GM19395 (cell line): ENCODE measurements around the gene PPM1H.
"Not testable (repeated sequence)": the region's sequence is repeated elsewhere in the genome, so short reads cannot be mapped to it uniquely, and the experiment has no call there.

Source experiments
- ATAC-seq: cut with Tn5 transposase; IDR thresholded peaks from one replicate; pipeline ENCODE4 v1.9.1; 2021; ENCODE audit warnings: mild to moderate bottlenecking, moderate library complexity; ENCODE audit not compliant: unreplicated experiment

PPM1H gene

DNA sequence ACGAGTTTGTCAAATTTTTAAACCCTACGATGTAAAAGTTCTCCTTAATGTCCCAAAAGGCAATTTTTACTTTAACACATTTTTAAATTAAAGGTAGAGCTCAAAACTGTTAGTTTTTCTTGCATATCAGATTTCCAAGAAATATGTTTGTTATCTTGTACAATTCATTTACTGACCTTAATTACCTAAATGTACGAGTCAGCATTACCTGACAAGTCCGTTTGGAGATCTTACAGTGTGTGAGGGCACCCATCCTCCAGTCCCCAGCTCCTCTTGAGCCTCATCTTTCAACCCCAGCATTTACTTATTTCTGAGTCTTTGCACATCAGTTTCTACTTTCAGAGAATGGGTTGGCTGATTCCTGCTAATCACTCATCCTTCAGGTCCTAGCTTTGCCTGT is 23.7 kb downstream of the PPM1H start:
- ATAC-seq: no peak

DNA sequence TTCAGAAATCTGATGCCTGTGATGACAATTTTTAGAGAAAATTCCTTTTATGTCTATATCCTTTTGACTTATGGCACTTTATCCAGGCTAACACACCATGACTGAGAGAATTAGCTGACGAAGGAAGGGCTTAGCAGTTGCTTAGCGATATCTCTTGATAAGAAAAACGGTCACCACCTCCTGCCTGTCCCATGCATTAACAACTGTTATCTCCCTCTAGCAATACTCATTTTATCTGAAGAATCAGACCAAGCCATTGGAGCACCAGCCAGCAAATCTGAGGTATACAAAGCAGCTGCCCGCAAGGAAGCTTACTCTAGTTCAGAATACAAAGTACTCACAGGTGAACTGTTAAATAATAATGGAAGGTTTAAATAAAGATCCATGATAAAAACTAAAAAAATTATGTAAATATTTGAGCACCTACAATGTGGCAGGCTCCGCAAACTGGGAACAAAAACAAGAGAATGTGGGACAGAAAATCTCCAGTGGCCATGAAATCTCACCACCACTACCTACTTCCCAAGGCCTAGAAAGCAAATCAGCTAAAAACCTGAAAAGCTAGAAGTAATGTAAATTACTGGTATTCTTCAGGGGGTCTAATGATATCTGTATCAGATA is 24.3 kb downstream of the PPM1H start:
- ATAC-seq: no peak

DNA sequence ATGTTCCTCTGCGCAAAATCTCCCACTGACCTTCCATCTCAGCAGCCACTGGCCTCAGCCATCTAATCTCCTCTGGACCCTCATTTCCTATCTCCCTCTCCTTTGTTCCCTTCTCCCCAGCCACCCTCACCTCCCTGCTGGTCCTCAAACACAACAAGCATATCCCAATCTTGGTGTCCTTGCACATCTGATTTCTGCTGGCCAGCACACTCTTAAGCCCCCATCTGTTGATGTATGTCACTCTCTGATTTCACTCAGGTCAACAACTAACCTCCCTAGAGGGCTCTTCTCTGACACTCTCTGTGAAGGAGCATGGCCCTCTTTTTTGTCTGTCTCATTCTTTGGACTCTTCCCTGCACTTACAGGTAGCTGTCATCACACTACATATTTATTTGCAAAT is 25.6 kb downstream of the PPM1H start:
- ATAC-seq: no peak

DNA sequence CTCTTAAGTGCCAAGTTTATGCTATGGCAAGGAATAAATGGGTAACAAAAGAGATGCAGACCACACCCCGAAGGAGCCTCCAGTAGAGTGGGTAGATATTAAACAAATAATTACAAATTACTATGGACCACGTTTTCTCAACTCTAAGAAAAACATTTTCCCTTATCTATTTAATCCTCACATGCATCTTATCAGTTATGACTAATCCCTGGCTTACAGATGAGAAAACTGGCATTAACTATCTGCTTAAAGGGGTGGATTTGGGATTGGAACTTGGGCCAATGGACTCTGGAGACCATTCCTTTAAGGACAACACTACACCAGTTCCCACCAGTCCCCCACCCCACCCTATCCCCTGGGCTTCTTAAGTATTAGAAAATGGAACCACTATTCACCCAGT is 26.3 kb downstream of the PPM1H start:
- ATAC-seq: no peak

DNA sequence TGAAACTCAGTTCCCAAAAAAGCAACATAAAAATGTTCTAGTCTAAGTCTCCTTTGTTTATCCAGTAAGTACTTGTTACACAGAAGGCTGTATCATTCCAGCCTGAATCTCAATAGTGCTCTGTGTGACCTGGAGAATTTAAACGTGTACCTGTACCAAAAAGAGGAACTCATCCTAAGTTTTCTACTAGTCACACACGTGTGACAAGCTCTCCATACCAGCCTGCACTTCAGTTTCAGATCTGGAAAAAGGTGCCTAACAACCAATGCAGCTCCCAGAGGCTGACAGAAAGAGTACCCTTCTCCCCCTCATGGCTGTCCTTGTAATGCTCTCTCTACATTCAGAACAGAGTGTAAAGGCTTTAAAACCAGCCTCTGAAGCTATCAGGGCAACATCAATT is 27.4 kb downstream of the PPM1H start:
- ATAC-seq: no peak

DNA sequence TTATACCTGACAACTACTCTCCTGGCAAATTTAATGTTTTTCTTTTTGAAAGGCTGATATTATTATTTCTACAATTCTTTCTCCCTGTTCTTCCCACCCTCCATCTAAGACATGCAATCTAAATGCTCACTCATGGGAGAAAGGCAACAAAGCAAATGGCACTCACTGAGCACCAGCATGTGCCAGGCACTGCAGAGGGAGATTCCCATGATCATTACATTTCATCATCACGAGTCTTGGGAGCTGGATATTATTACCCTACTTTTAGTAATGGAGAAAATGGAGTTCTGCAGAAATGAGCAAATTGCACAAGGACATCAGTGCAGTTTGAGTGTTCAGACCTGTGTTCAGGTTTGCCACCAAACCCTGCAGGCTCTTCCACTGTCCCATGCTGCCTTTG is 27.9 kb downstream of the PPM1H start:
- no peak for ATAC-seq

DNA sequence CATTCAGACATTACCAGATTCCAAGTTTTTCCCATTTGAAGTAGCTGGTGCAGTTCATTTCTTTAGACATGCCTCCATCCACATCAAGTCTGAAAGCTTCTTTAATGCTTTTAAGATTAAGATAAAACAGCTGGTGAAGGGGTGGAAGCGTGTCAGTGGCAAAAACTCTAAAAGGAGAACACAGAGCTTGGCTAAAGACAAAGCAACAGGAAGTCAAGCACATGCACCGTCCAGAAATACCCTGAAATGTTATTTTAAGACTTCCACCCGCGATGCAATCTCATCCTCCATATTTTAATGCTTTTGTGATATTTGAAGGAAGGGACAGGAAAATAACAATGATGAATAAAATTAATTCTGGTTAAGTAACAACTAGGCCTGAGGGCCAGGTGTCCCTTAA is 31.8 kb downstream of the PPM1H start:
- no peak for ATAC-seq

DNA sequence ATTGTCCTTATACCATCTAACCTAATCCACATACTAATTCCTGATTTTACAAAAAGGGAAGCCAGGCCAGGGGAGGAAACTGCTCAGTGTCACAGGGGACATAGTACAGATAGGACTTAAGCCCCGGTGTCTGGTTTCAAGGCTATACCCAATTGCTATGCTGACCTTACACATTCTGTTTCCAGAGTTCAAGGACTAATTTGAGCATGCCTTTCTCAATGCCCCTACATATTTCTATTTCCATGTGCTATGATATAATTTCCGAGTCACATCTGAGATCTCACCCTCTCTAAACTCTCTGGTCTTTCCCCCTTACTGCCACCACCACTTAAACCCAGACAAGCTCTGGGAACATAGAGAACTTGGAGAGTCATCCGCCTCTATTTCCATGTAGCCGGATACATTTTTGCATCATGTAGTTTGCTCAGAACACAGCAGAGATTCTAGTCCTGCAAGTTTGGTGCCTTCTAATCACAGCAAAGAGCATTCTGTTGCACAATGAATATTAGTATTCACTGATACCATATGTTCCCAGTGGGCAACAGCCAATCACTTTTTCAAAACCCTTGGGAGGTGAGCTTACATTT is 34.2 kb downstream of the PPM1H start:
- no peak for ATAC-seq

DNA sequence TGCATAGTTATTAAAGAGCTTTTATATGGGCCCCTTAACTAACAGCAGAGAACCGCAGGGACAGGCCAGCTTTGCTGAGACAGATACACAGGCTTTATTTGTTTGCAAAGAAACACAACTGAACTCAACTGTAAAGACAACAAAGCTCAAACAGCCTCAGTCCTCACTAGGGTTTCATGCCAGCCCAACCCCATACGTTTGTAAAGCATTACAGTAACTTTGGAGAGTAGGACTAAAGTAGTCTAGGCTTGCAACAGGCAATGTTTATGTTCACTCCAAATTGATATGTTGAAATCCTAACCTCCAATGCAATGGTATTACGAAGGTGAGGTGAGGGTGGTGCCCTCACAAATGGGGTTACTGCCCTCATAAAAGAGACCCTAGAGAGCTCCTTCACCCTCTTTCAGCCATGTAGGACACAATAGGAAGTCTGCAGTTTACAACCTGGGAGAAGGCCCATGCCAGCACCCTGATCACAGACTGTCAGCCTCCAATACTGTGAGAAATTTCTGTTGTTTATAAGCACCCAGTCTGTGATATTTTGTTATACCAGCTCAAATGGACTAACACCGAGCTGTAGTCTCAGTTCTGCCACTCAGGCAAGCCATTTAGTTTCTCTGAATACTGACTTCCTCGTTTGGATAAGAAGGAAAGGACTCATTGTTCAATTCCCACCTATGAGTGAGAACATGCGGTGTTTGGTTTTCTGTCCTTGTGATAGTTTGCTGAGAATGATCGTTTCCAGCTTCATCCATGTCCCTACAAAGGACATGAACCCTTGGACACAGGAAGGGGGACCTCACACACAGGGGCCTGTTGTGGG is 35.2 kb downstream of the PPM1H start:
- no peak for ATAC-seq

DNA sequence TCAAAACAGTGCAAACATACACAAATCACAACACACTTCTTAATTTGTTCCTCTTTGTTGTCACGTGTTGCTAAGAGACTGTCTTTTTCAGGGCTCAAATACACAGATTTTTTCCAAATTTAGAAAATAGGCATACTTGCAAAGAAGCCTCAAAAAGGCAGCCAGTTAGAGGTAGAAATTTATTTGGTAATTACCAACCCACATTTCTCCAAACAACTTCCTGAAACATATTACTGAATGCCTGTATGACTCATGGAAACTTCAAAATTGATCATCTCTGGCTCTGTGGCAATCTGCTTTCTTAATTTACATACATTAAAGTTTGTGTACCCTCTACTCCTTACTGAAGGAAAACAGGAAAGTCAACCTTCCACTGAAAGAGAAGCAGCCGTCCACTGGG is 36.4 kb downstream of the PPM1H start:
- no peak for ATAC-seq

DNA sequence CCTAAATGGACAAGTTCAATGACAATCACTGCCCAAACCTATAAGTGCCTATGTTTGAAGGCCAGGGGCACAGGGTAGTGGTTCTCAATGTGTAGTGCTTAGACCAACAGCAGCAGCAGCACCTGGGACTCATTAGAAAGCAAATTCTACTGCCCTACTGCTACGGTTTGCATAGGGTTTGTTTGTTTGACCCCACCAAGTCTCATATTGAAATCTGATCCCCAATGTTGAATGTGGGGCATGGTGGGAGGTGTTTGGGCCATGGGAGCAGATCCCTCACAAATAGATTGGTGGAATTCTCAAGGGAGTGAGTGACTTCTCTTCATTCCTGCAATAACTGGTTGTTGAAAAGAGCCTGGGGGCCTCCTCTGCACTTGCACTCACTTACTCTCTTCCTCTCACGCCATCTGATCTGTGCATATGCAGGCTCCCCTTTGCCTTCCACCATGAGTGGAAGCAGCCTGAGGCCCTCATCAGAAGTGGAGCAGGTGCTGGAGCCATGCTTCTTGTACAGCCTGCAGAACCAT is 39.5 kb downstream of the PPM1H start:
- ATAC-seq: no peak

DNA sequence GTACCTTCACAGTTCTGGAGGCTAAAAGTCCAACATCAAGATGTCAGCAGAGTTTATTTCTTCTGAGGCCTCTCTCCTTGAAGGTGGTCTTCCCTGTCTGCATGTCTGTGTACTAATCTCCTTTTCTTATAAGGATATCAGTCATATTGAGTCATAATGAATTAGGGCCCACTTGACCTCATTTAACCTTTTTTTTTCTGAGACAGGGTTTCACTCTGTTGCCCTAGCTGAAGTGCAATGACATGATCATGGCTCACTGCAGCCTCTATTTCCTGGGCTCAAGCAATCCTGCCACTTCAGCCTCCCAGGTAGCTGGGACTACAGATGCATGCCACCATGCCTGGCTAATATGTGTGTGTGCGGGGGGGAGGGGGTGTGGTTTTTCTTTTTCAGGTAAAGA is 41.7 kb downstream of the PPM1H start:
- ATAC-seq: no peak

DNA sequence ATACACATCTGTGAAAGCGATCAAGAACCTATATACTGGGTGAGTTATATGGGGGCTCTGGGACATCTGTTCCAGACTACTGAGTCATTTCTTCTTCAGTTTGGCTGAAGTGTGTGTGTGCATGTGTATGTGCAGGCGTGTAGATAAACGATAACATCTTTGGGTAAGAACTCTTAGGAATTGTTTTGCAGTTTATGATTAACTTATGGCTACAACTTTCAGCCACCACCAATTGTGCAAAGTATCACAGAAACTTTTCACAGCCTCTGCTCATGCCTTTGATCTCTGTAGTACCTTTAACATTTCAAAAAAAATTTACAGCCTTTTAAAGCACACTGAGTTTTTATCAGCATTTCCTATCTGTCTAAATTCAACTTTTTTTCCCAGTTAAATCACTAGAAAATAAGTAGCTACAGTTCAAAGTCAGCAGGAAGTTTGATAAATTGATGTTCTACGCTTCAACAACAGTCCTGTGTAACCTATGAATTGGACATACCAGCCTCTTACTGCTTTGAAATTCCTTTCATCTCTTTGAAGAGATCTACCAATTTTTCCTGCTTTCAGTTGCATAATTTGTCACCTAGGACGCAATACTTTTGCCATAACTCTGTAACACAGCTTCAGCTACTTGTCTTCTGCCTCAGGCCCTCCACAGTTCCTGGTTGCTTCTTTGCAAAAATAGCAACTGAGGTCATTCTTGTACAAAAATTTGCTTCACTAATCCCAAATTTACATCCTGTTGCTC is 43.0 kb downstream of the PPM1H start:
- ATAC-seq: no peak

DNA sequence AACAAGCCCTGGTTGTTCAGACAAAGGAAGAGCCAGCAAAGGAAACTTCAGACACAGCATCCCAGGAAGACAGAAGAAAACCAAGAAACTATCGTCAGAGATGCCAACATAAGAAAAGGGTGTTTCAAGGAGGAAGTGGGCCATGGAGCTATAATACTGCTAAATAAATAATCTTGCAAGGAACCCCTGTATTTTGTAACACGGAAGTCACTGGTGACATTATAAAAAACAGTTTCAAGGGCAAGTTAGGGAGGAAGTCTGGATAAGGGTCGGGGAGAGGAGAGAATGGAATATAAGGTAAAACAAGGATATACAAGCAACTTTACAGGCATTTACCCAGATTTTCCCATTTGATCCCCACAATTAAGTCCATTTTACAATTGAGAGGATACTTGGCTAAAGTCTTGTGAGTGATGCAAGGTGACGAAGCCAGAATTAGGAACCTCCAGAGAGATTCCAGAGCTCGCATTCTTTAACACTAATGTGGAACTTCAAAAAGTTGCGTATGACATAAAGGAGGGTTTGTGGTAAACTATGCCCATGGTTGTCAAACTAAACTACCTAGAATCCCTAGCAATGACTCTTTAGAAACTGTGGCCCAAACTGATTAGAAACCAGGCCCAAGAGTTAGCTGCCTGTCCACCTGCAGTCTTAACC is 46.4 kb downstream of the PPM1H start:
- no peak for ATAC-seq

DNA sequence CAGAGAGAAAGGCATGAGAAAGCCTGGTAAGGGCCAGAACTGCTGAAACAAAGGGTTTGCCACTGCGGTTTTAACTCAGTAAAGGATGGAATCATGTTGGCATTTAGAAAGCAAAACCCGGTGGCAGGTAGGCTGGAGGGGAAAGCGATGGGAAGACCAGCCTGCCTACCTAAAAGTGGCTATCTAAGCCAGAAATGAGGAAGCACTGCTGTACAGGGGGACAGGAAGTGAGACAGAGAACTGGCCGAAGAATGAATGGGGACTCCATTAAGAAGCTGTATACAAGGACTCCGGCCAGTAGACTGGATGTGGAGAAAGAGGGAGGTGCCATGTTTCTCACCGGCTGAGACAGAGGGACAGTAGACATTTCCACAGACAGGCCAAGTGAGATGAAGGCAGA is 48.2 kb downstream of the PPM1H start:
- ATAC-seq: no peak

DNA sequence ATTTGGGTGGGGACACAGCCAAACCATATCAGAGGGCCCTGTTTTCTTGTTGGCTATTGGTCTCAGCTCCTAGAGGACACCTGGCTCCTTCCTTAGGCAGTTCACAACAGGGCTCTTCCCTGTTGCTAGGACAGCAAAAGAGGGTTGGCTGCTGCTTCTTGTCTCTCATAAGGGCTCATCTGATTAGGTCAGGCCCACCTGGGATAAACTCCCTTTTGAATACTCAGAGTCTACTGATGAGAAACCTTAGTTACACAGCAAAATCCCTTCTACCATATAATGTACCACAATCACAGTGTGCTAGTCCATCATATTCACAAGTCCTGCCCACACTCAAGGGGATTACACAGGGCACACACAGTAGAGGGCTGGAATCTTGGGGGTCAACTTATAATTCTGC is 49.7 kb downstream of the PPM1H start:
- no peak for ATAC-seq

DNA sequence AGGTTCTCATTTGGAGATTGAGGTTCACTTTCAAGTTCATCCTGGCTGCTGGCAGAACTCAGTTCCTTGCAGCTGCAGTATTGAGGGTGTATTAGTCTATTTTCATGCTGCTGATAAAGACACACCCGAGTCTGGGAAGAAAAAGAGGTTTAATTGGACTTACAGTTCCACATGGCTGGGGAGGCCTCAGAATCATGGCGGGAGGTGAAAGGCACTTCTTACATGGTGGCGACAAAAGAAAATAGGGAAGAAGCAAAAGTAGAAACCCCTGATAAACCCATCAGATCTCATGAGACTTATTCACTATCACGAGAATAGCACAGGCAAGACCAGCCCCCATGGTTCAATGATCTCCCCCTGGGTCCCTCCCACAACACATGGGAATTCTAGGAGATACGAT is 50.1 kb downstream of the PPM1H start:
- not testable (repeated sequence) for ATAC-seq

DNA sequence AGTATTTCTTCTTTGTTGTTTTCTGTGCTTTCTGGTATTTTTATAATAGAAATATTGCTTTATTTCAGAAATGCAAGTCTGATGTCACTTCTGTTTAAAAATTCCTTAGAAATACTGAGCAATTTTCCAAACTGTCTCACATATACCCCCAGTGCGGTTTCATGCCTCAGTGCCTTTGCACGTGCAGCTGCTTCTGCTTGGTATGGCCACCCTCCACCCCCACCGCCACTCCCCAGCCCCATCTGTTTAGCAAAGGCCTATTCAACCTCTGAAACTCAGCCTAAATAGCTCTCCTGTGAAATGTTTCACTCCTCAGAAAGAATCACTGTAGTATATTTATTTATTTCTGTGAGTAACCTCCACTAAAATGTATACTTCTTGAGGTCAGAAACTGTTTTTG is 52.3 kb downstream of the PPM1H start:
- ATAC-seq: no peak

DNA sequence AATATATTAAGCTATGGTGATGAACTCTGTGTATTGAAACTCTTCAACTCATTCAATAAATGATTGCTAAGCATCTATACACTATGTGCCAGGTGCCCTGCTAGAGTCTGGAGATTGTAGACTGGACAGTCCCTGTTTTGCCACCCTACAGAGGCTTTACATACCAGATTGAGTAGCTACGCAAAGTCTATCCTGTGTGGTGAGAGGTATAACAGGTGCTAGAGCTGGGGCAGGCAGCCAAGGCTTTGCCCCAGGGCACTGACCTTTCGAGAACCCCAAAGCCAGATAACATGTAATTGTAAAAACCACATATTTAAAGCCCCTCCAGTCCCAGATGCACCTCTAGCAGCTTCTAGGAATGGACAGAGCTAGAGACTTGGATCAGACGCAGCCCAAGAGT is 52.8 kb downstream of the PPM1H start:
- no peak for ATAC-seq

DNA sequence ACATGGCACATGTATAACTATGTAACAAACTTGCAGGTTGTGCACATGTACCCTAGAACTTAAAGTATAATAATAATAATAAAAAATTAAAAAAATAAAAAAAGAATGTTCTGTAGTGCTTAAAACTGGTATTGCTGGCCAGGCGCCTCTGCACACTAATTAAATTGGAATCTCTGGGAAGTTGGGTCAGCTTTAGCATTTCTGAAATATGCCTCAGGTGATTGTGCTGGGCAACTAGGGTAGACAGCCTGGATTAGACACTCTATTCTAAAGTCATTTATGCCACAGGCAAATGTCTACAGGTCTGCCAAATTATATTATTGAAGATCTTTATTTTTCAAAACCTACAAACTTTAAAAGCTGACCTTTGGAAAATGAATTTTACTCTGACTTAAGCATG is 55.3 kb downstream of the PPM1H start:
- ATAC-seq: no peak

DNA sequence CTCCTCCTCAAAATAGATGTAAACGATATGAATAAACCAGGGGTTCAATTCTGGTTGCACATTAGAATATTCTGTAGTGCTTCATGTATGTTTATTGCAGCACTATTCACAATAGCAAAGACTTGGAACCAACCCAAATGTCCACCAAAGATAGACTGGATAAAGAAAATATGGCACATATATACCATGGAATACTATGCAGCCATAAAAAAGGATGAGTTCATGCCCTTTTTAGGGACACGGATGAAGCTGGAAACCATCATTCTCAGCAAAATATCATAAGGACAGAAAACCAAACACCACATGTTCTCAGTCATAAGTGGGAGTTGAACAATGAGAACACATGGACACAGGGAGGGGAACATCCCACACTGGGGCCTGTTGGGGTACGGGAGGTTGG is 55.7 kb downstream of the PPM1H start:
- ATAC-seq: not testable (repeated sequence)
